Tibial nerve (tissue), 4 donors: ENCODE data around the gene TNKS1BP1.

Experiments
- CTCF ChIP-seq, 5 experiments: fragments of 200-600 bp in 3 of 5; fragments of 450-650 bp in 2 of 5; sonication (generic) in 3 of 5; IDR thresholded peaks; one replicate each; pipeline ENCODE4 v1.5.1; 2016 to 2019; ENCODE audit warnings: antibody characterized with exemption in 5 of 5, mild to moderate bottlenecking in 3 of 5, moderate library complexity in 2 of 5
- EP300 ChIP-seq, 2 donors: sonication (generic); formaldehyde crosslinking; IDR thresholded peaks; one replicate each; pipeline ENCODE4 v1.6.1; 2017; ENCODE audit warnings: antibody characterized with exemption in 2 of 2, mild to moderate bottlenecking in 1 of 2
- POLR2A ChIP-seq, 2 donors: fragments of 450-650 bp; IDR thresholded peaks; one replicate each; pipeline ENCODE4 v1.6.1; 2017; ENCODE audit warnings: antibody characterized with exemption in 2 of 2, mild to moderate bottlenecking in 2 of 2, moderate library complexity in 2 of 2

- no peak for TF ChIP-seq CTCF (IDR thresholded peaks at IDR 0.05)
- no peak for TF ChIP-seq POLR2A (IDR thresholded peaks at IDR 0.05)
- no peak for TF ChIP-seq EP300 (IDR thresholded peaks at IDR 0.05)
These were observed 29.9 kb upstream of the TNKS1BP1 start for GRCh38 chr11:57354699-57355098.
